Neutrophil (primary cell): ENCODE results near the gene FBXW7.

Experiments used
- H3K27ac ChIP-seq: fragments of 200-600 bp; sonication (generic); 2 replicates; pipeline ENCODE4 v1.5.1; 2016; ENCODE audit warnings: mild to moderate bottlenecking, moderate library complexity
- H3K27me3 ChIP-seq: fragments of 200-600 bp; sonication (generic); 2 replicates; pipeline ENCODE4 v1.6.0; 2016; ENCODE audit warnings: mild to moderate bottlenecking
- H3K36me3 ChIP-seq: fragments of 200-600 bp; sonication (generic); 2 replicates; pipeline ENCODE4 v1.5.1; 2017
- H3K4me1 ChIP-seq, 2 experiments: fragments of 200-600 bp in 1 of 2; sonication (generic) in 1 of 2; 1 replicate in 1 of 2; 2 replicates in 1 of 2; pipeline versions ENCODE4 v1.5.1 to v1.6.1; 2013 to 2016; ENCODE audit warnings: low read depth in 1 of 2, low read length in 1 of 2, mild to moderate bottlenecking in 1 of 2, moderate library complexity in 1 of 2; ENCODE audit not compliant: control insufficient read depth in 1 of 2, insufficient read depth in 1 of 2
- H3K4me3 ChIP-seq, 2 experiments: fragments of 200-600 bp in 1 of 2; sonication (generic) in 1 of 2; 1 replicate in 1 of 2; 2 replicates in 1 of 2; pipeline ENCODE4 v1.5.1; 2013 to 2016; ENCODE audit warnings: low read depth in 1 of 2, low read length in 1 of 2, mild to moderate bottlenecking in 1 of 2, moderate library complexity in 1 of 2
- H3K9me3 ChIP-seq: fragments of 200-600 bp; sonication (generic); 2 replicates; pipeline ENCODE4 v1.5.1; 2016
- TF ChIP-seq, protein P1 (sequence below): fragments of 200-600 bp; sonication (generic); IDR thresholded peaks from 2 replicates; pipeline ENCODE4 v1.5.1; 2016; ENCODE audit warnings: antibody characterized with exemption

Gene FBXW7

DNA sequence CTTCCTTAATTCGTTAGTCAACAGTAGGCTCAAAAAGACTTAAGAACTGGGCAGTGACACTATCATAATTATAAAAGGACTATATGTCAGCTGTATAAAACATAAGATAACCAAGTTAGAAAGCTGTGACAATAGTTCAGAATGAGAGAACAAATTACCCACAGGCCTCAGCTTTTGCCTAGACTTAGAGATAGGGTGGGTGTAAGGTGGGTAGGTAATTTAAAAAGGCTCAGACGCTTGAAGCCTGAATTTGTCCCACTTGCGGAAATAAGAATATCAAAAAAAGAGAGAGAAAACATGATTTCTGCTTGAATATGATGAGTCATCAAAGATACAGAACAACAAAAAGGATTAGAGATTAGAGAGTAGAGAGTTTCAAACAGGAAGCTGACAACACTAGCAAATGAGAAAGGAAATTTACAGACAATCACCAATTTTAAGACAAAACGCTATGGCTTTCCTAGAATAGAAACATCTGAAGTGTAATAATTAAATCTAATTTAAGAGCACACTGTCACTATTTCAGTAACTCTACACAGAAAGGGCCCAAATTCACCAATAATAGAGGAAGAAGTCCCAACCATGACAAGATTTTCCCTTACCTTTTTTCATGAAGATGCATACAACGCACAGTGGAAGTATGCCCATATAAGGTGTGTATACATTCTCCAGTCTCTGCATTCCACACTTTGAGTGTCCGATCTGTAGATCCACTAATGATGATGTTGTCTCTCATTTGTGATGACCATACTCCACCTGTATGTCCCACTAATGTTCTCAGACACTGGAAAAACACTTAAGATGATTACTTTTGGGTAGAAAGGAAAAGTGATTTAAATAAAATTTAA lies 208.1 kb downstream of the FBXW7 start:
- peaks cover 71% of the 10 kb centered on the region for H3K36me3 ChIP-seq

DNA sequence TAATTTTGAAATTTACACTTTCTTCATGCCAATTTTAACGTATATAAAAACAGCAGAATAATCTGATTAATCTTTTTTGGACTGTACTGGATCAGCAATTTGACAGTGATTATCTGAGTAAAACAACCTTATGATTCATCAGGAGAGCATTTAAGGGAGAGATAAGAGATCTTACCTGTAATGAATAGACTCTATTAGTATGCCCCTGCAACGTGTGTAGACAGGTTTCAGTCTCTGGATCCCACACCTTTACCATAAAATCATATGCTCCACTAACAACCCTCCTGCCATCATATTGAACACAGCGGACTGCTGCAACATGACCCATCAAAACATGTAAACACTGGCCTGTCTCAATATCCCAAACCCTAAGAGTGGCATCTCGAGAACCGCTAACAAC lies 210.1 kb downstream of the FBXW7 start:
- H3K4me1 ChIP-seq, result no peaks in the 10 kb centered on the region
- no peaks in the 10 kb centered on the region for H3K27me3 ChIP-seq
- no peak overlapping the region for H3K4me3 ChIP-seq
- no peak overlapping the region for H3K27ac ChIP-seq
- TF ChIP-seq, protein P1, sequence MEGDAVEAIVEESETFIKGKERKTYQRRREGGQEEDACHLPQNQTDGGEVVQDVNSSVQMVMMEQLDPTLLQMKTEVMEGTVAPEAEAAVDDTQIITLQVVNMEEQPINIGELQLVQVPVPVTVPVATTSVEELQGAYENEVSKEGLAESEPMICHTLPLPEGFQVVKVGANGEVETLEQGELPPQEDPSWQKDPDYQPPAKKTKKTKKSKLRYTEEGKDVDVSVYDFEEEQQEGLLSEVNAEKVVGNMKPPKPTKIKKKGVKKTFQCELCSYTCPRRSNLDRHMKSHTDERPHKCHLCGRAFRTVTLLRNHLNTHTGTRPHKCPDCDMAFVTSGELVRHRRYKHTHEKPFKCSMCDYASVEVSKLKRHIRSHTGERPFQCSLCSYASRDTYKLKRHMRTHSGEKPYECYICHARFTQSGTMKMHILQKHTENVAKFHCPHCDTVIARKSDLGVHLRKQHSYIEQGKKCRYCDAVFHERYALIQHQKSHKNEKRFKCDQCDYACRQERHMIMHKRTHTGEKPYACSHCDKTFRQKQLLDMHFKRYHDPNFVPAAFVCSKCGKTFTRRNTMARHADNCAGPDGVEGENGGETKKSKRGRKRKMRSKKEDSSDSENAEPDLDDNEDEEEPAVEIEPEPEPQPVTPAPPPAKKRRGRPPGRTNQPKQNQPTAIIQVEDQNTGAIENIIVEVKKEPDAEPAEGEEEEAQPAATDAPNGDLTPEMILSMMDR, result no peak
- no peaks in the 10 kb centered on the region for H3K9me3 ChIP-seq
- peaks cover 73% of the 10 kb centered on the region for H3K36me3 ChIP-seq

More for the DNA sequence above, 208.1 kb downstream of the FBXW7 start:
- no peaks in the 10 kb centered on the region for H3K27me3 ChIP-seq
- H3K9me3 ChIP-seq, result no peaks in the 10 kb centered on the region
- no peaks in the 10 kb centered on the region for H3K4me1 ChIP-seq
- no peak overlapping the region for H3K27ac ChIP-seq
- TF ChIP-seq, protein P1, result no peak
- no peak overlapping the region for H3K4me3 ChIP-seq

- H3K4me1 ChIP-seq, result no peaks in the 10 kb centered on the region
- TF ChIP-seq, protein P1, result no peak
- no peaks in the 10 kb centered on the region for H3K9me3 ChIP-seq
- no peak overlapping the region for H3K4me3 ChIP-seq
- H3K27ac ChIP-seq, result no peak overlapping the region
- H3K36me3 ChIP-seq, result peaks cover 52% of the 10 kb centered on the region
- no peaks in the 10 kb centered on the region for H3K27me3 ChIP-seq
Observed at GRCh38 chr4:152323221-152323620, 212.7 kb downstream of the FBXW7 start.

DNA sequence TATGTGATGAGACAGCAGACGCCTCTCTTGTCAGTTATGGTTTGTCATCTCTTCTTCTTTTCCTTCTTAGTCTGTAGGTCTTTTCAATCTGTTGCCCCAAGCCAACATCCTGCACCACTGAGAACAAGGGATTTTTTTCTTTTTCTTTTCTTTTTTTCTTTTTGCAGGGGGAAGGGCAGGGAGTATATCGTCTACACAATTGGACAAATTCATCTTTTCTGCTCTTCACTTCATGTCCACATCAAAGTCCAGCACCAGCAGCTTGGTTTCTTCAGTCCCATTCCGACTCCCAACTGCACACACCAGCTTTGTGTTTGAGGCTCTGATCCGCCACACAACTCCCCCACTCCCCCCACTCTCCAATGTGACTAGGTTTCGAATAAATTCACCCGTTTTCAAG lies 213.2 kb downstream of the FBXW7 start:
- Histone ChIP-seq H3K4me3 (no peak overlapping the region), H3K27ac (no peak overlapping the region), H3K27me3 (no peaks in the 10 kb centered on the region), H3K4me1 (no peaks in the 10 kb centered on the region), H3K36me3 (peaks cover 46% of the 10 kb centered on the region), H3K9me3 (no peaks in the 10 kb centered on the region)
- TF ChIP-seq, protein P1, result no peak

DNA sequence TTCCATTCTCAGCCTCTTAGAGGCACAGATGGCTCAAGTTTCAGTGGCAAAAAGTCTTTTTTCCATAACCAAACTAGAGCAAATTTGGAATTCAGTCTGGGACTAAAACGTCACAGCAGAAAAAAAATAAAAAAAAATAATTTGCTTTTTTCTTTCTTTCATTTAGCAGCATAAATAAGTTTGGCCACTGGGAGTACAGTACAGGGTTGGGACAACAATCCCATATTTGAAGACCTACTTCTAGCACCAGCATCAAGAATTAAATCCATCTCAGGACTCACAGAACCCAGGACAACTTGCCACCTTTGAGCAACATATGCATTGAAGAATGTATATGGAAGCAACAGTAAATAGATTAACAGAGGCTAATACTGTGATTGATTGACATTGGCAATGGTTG lies 214.0 kb downstream of the FBXW7 start:
- H3K4me3 ChIP-seq, result no peak overlapping the region
- H3K4me1 ChIP-seq, result no peaks in the 10 kb centered on the region
- no peak overlapping the region for H3K27ac ChIP-seq
- peaks cover 39% of the 10 kb centered on the region for H3K36me3 ChIP-seq
- TF ChIP-seq, protein P1, result no peak
- H3K27me3 ChIP-seq, result no peaks in the 10 kb centered on the region
- H3K9me3 ChIP-seq, result no peaks in the 10 kb centered on the region
